Stimulated activated CD8-positive, alpha-beta memory T cell treated with anti-CD3 and anti-CD28 coated beads, Interleukin-12 subunit alpha, Interleukin-12 subunit beta, amount 100 ng/mL, for 1 hour (primary cell): Measurements from ENCODE around the gene RAMP1.
"Not testable (repeated sequence)": the region's sequence is repeated elsewhere in the genome, so short reads cannot be mapped to it uniquely, and the experiment has no call there.

Source experiments
- DNase-seq: peaks from one replicate; pipeline ENCODE4 v3.0.0-alpha.2; 2020; ENCODE audit warnings: low read depth

RAMP1 gene

DNA sequence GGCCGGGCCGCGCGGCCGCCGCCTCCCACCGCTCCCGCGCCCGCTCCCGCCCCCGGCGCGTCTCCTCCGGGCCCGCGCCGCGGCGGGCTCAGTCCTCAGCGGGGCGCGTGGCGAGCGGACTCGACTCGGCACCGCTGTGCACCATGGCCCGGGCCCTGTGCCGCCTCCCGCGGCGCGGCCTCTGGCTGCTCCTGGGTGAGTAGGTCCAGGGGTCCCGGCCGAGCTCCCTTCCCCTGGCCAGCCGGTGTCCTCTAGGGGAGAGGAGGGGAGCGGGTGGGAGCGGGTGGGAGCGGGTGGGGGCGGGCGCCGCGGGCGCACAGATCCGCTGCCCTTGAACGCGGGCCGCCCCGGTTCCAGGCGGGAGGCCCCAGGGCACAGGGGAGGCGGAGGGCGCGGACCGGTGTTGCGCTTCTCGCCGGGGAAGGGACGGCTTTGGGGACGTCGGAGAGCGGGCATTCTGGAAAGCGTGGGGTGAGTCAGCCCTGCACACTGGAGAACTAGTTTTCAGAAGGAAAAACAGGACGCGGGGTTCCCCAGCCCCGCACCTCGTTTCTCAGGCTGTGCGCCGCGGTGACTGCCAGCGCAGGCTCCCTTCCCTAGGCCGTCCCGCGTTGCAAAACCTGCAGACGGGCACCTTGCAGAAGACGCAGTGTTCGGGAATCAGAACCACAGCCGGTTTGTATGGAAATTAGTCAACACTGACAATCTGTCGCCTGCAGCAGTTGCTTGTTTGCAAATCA, at the start of gene RAMP1:
Gene RAMP1, plus strand, starts transcription at position 91 of the 740 bp plus-strand sequence. Its CDS starts 53 bp downstream, at position 144.
- DNase-seq, result no peak

DNA sequence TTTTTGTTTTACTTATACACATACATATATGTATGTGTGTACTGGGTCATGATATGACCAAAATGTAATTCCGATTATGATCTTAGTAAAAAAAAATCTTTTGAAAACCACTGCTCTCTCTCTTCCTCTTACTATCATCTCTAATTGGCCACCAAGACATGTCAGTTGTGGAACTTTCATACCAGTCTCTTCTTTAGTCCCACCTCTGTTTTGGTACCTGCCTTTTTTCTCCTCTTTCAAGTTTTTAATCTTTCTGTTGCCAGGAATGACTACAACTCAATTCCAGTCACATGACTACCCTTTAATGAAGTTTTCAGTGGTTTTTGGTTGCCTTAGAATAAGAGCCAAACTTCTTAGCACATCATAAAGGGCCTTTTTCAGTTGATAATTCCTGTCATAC, 43.8 kb upstream of the RAMP1 start:
- no peak for DNase-seq

DNA sequence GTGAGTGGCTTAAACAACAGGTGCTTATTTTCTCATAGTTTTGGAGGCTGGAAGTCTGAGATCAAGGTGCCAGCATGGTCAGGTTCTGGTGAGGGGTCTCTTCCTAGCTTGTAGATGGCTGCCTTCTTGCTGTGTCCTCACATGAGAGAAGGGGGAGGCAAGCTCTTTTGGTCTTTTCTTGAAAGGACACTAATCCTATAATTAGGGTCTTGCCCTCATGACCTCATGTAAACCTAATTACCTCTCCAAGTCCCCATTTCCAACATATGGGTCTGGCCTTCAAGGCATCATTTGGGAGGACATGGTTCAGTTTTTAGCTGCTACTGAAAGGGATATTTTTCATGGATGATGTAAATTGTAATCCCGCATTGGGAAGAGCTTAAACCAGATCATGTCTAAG, 42.9 kb upstream of the RAMP1 start:
- no peak for DNase-seq

DNA sequence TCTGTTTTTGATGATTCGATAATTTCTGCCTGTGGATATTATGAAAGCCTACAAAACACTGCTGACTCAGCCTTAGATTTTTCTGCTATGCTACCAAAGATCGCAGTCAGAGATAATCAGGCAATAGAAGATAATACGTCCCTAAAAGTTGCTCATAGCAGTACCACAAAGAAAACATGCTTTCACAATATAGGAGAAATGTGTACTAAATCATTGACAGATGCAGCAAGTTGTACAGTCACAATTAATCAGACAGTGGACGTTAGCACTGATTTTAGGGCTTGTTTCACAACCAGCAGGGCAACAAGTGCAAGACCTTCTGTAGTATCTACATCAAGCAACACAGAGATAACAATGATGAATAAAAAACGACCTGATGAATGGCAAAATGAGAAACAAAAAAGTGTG, 41.4 kb upstream of the RAMP1 start:
- no peak for DNase-seq

DNA sequence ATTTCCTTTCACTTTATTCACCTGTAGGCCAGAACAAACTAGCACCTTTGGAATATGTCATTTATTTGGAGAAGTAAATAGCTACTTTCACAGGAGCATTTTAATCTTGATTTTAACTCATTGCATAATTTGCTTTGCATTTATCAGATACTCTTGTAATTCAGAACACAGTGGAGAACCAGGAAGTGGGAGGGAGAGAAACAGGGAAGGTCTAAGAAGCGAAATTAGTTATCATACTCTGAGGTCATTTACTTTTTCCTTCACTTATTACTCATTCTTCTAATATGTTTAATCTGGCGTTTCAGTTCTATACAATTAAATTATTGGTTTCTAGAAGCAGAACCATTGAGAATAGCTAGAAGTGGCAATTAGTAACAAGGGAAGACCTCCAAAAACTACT, 40.2 kb upstream of the RAMP1 start:
- no peak for DNase-seq

DNA sequence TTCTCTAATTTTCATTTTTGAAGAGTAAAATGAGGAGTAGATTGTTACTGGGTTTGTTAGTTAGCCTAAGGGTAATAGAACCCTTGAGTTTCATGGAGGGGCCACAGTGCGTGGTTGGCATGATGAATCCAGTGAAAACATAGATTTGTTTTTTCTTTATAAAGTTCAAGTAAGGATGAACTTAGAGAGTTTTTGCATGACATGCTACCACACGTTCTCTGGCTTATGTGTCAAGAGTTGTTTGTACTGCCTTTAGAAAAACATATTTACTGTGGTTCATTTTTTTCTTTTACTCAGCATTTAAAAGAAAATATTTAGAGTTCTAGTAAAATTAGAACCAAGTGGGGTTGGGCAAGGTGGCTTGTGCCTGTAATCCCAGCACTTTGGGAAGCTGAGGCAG, 39.0 kb upstream of the RAMP1 start:
- DNase-seq, result no peak

DNA sequence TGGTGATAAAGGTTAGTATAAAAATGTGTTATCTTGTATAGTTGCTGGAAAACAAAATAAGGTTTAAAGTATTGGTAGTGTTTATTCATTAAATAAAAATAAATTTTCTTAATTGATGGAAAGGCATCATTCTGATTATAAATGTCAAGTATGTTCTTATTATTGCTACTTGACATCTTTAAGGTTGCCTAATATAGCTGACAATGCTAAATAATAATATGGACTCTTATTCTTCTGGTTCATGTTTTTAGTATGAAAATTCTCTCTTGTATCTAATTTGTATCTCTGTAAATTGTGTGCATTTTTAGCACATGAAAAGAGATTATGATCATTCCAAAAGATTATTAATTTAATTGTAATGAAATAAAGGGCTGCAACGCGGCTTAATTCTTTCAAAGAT, 35.9 kb upstream of the RAMP1 start:
- no peak for DNase-seq

DNA sequence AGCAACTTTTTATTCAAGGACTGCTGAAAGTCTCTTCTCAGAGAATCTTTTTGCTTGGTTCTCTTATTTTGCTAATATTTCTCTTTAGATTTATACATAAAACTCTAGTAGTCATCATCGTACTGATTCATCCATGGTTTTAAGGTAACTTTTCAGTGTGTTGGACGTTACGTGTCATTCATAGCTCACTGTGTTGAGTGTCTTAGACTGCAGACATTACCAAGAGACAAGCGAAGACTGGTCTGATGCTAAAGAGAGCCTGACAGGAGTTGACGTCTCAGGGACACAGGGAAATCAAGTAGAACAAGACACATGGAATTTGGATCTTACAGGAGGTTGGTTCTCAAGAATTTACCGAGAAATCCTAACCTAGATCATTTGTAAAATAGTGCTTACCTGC, 35.3 kb upstream of the RAMP1 start:
- DNase-seq, result no peak

DNA sequence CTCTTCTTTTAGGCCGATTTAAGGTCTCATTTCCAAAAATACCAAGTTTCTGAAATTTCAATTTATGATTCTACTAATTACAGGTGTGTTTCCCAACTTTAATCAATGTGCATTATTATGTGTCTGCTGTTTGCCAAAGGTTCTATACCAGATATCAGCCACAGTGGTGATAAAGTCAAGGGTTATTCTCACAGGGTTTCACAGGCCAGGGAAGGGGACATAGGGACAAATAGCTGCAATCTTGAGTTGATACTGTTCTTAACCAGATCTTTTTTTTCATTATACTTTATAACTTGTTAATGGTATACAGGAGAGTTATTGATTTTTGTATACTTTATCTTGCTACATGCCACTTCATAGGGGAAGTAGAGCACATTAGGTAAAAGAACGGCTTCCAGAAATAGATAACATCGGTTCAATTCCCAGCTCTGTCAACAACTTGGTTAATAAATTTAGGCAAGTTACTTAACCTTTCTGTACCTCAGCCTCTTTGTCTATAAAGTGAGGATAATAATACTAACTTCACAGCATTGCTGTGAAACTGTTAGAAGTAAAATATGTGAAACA, 31.9 kb upstream of the RAMP1 start:
- no peak for DNase-seq

DNA sequence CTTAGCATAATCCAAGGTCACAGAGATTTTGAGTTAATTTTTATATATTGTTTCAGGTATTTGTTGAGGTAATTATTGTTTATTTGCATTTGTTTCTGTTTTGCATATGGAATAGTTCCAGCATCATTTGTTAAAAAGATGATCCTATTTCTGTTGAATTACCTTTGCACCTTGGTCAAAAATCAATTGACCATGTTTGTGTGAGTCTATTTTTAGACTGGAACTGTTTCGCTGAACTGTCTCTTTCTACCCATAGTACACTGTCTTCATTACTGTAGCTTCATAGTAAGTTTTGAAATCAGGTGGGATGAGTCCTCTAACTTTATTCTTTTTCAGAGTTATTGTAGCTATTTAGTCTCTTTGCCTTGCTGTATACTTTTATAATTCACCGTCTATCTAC, 28.9 kb upstream of the RAMP1 start:
- DNase-seq, result no peak

DNA sequence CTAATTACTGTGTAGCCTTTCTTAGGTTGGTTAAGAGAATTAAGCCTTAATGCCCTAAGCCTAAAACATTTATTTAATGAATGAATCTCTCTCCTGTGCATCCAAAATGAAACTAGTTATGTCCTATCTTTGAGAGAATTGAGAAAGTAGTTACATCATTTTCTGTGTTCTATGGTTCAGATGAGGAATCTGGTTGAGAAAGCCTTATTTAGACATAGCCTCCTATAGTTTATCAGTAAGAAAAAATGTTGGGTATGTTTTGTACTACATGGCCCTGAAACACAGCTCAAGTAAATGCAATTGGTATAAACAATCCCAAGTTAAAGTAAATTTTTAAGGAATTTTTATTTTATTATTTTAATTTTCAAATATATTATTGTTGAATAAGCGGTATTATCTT, 25.9 kb upstream of the RAMP1 start:
- no peak for DNase-seq

DNA sequence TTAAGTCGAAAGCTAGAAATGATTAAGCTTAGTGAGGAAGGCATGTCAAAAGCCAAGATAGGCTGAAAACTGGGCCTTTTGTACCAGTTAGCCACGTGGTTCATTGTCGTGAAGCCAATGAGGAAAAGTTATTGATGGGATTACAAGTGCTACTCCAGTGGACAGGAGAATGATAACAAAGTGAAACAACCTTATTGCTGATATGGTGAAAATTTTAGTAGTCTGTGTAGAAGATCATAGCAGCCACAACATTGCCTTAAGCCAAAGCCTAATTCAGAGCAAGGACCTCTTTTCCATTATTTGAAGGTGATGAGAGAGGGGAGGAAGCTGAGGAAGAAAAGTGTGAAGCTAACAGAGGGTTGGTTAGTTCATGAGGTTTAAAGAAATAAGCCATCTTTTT, 24.1 kb upstream of the RAMP1 start:
- DNase-seq, result no peak

DNA sequence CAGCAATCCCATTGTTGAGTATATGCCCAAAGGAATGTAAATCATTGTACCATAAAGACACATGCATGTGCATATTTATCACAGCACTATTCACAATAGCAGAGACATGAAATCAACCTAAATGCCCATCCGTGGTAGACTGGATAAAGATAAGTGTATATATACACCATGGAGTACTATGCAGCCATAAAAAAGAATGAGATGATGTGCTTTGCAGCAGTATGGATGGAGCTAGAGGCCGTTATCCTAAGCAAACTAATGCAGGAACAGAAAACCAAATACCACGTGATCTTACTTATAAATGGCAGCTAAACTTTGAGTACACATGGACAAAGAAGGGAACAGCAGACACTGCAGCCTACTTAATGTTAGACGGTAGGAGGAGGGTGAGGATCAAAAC, 18.4 kb upstream of the RAMP1 start:
- DNase-seq, result no peak

DNA sequence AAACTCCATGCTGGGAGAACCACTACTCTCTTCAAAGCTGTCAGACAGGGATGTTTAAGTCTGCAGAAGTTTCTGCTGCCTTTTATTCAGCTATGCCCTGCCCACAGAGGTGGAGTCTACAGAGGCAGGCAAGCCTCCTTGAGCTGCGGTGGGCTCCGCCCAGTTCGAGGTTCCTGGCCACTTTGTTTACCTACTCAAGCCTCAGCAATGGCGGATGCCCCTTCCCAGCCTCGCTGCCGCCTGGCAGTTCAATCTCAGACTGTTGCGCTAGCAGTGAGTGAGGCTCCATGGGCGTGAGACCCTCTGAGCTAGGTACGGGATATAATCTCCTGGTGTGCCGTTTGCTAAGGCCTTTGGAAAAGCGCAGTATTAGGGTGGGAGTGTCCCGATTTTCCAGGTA, 10.5 kb upstream of the RAMP1 start:
- DNase-seq, result not testable (repeated sequence)

DNA sequence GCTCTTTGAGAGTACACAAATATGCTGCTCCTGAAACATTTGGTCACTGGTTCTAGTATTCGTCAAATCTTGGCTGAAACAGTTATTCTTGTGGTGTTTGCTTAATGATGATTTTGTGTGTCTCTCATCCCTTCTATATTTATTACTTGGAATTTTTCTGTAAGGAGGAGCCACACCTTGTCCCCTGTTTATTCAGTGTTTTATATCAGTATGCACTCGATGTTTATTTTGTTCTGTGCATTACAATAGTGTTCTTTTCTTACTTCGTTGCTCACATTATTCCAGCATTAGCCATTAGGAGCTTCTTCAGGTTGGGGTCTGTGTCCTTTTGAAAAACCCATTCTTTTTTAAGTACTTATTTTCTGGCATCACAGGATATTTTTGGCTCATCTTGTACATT, 5.1 kb upstream of the RAMP1 start:
- DNase-seq, result no peak

DNA sequence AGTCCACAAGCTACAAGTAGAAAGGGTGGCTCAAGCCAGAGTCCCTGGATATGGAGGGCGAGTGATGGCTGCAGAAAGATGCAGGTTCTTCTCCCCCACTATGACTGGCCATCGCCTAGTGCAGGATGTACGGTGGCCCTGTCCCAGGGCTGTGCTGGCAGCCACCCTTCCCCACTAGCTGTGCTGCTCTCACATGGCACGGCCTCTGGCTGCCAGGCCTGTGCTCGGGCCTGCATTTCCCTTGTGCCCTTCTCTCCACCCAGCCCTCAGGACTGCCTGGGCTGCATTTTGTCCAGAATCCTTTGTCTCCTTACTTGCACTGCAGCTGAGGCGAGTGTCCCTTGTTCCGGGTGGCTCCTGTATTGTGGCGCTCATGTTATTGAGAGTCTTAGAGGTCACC, 1.6 kb upstream of the RAMP1 start:
- DNase-seq, result no peak

DNA sequence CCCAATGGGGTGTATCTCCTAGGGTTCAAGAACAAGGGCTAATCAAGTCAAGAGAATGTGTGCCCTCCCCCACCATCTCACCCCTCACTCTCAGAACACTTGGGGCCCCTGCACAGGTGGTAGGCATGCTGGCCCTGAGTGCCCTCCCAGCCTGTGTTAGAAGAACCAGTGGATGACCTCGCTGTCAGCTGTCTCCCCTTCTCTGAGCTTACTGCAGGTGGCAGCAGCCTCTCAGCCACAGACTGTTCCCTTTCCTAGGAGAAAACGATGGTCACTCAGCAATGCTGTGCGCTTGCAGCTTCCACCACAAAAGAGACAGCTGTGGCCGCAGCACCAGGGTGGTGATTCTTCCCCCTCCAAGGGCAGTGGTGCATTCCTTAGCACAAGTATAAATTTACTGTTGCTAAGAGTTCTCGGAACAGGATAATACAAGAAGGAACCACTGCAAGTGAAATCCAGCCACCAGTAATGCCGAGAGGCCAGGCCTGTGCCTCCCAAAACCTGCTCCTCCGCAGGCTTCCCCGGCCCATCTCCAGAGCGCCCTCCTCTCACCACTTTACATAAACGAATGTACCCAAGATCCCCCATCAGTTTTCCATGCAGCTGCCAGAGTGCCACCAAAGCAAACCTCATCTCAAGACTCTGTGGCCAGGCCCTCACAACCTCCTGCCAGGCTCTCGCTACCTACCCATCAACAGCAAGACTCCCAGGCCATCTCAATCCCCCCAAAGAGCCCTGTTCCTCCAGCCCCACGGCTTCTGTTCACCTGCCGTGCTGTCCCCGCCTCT, 935 bp upstream of the RAMP1 start:
- DNase-seq, result no peak

DNA sequence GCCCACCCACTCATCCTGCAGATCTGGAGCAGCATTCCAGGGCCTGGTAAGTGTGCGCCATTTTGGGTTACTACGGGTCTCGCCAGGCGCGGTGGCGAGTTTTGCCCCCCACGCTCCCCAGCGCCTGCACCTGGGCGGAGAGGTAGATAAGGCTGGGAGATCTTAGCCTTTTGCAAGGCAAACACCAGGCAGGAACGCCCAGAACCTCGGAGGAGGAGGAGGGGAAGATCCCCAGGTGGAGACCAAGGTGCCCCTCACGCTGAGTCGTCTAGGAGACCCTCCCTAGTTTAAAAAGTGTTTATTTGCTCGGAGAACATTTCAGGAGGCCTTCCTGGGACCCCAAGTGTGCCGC, 365 bp upstream of the RAMP1 start:
- no peak for DNase-seq

DNA sequence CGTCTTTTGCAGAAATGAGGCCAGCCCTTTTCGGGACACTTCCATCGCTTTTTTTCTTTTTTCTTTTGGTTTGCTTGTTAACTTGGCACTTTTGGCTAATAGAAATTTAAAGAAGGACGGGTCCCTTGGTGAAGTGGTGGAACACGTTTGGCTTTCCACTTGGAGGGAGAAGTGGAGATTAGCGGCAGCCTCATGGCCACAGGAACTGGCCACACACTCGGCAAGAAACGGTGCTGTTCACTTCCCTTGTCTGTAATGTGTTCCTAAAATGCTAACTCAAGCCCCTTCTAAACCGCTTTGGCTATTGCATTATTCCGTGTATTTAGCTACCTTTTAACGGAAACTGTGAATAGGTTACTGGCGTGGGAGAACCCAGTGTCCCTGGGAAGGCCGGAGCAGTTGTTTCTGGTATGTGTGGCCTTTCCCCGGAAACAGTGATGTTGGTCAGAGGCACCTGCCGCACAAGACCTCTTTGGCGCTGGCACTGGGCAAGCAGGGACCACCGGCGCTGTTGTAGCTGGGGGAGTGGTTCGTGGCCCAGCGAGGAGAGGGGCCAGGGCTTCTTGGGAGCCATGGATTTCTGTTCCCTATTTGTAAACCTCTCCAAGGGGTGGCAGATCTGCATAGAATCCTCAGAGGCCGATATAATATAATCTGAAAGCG, 981 bp downstream of the RAMP1 start:
- no peak for DNase-seq

DNA sequence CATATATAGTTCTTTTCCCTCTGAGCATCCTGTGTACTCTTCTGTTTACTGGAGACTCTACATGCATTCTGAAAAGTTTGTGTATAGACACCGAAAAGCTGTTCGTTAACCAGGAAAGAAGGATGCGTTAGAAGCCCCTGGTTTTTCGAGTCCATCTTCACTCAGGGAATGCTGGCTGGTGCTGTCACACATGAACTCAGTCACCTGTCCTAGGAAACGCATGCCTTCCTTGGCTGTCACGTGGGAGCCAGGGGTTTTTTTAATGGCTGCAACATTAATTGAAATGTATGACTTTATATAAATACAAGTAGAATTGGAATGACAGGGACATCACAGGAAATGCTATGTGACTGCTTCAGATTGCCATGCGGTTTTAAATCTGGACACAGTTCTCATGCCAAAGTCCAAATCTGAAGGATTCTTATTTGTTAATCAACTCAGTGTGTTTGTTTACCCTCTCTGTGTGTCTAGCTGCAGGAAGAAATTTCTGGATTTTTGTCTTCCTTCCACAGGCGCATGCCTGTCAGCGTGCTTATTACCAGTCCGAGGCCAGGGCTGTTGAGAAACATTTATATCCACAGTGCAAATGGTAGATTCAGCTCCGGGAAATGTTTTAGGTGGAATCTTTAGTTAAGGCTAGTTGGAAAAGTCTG, 2.6 kb downstream of the RAMP1 start:
- DNase-seq, result no peak

DNA sequence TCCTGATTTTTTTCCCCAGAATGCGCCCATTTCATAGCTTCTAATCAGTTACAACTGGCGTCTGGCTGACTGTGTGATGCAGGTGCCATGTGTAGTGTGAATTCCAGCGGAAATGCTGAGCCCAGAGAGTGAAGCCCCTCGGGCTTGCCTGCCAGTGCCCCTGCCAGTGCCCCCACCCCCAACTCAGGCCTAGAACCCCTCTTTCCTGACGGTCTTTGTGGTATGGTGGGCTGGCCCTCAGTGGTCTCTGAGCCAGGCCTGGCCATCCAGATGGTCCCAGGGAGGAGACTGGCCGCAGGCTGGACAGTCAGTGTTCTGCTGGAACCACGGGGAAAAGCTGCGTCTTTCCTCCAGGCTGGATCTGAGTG, 3.1 kb downstream of the RAMP1 start:
- DNase-seq, result no peak

DNA sequence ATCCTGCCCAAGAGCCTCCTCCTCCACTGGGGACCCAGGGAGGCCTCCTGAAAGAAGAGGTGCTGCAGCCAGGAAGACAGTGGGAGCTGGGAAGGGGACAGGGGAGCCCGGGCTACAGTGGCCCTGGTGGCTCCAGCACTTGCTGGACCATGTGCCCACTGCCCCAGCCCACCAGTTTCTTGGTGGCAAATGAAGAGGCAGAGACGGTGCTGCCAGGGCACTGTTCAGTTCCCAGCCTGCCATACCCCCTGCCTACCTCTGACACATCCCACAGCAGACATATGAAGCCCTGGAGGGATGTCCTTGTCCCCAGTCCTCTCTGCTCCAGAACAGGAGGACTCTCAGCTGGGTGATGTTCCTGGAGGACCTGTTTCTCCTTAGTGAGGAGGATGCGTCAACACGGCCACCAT, 3.7 kb downstream of the RAMP1 start:
- DNase-seq, result no peak
